Measurements from ENCODE around the gene TNFSF4. TPM values are rescaled to one million over a fixed set of nuclear protein-coding genes. Genes with fewer than 3 reads are reported as not detected.

Gene TNFSF4, protein sequence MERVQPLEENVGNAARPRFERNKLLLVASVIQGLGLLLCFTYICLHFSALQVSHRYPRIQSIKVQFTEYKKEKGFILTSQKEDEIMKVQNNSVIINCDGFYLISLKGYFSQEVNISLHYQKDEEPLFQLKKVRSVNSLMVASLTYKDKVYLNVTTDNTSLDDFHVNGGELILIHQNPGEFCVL
- total RNA-seq: 1 to 10 TPM; 1.3 to 2.1 (median 1.5) TPM

DNA sequence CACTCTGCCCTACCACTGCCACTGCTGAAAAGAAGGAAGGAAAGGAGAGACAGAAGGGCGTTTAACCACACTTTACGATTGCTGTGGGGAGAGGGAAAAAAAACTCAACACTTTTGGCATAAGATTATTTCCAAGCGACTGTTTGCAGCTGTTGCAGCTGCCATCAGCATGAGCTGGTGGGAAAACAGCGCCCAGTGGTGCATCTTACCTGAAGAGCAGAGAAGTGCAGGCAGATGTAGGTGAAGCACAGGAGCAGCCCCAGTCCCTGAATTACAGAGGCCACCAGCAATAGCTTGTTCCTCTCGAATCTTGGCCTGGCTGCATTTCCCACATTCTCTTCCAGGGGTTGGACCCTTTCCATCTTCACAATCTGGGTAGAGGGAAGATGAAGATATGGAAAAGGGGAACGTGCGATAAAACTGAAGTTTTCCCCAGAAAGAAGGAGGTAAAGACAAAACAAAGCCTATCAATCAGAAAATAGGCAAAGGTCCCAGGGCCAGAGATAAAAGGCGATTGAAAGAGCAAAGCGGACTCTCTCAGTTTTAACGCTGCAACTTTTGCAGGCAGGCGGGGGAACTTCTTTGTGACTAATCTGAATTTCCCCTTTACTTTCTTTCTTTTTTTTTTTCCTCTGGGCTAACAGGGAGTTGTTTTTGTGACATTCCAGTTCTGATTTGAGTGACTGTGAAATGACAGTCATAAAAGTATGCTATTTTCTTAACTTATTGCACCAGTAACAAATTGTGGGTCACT lies at the start of gene TNFSF4:
Gene TNFSF4, minus strand, starts transcription at position 516 of the 753 bp plus-strand sequence. Its CDS starts 155 bp downstream, at position 361.
- TF ChIP-seq, protein P1, sequence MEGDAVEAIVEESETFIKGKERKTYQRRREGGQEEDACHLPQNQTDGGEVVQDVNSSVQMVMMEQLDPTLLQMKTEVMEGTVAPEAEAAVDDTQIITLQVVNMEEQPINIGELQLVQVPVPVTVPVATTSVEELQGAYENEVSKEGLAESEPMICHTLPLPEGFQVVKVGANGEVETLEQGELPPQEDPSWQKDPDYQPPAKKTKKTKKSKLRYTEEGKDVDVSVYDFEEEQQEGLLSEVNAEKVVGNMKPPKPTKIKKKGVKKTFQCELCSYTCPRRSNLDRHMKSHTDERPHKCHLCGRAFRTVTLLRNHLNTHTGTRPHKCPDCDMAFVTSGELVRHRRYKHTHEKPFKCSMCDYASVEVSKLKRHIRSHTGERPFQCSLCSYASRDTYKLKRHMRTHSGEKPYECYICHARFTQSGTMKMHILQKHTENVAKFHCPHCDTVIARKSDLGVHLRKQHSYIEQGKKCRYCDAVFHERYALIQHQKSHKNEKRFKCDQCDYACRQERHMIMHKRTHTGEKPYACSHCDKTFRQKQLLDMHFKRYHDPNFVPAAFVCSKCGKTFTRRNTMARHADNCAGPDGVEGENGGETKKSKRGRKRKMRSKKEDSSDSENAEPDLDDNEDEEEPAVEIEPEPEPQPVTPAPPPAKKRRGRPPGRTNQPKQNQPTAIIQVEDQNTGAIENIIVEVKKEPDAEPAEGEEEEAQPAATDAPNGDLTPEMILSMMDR (IDR thresholded peaks at IDR 0.05; ENCODE audit: low read depth): no peak

DNA sequence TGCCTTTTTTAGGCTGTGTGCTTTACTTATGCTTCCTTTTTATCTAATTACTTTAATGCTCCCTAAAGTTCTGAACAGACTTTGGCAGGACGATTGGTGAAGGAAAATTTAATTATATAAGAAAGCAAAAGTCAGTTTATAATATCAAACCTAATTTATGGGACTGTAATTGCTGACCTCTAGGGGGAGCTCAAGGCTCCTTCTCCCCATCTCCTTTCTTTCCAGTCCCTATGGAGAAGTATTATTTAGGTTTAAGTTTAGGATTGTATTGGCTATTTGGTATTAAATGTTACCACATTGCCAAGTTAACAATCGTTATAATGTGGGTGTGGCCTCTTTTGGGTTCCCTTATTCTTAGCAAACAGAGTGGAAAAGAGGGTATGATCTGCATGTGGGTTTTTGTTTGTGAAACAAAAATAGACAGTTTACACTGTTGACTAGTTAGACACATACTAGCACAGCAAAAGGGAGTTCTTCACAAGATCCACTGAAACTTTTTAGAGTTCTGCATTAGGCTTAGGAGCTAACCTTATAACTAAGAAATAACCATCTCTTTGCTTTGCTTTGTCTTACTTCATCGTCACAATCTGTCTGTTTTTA lies 48.2 kb upstream of the TNFSF4 start:
- TF ChIP-seq, protein P1 (IDR thresholded peaks at IDR 0.05; ENCODE audit: low read depth): no peak

DNA sequence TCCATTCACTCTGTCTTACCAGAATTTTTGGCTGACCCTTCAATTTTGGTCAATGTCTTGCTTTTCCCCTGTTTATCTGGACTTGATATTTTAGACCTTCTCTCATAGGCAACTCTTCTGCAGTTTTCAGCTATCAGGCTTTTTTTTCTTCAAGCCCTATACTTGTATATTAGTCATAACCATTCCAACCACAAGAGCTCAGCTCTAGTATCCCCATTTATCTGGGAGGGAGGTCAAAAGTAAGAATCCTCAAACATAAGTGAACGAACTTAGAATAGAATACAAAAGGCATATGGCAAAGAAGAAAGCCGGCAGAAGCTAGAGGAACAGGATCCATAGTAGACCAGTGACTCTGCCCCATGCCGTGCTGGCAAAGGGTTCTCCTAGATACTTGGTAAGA lies 45.9 kb upstream of the TNFSF4 start:
- TF ChIP-seq, protein P1 (IDR thresholded peaks at IDR 0.05; ENCODE audit: low read depth): no peak

DNA sequence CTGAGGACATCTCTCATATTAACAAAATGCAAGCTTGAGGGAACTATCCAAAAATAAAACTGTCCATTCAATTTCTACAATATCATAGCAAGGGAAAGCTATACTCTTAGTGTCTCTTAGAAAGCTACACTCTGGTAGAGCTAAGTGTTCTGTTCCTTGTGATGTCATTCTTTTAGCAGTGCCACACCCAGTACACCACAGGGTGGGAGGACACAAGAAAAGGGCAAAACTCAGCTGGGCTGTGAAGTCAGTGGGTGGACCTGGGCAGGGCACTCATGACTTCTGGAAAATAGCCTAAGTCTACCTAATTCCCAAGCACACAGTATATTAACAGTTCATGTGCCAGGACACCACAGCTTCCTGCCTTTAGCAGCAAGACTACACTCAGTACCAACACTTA lies 42.2 kb upstream of the TNFSF4 start:
- TF ChIP-seq, protein P1 (IDR thresholded peaks at IDR 0.05; ENCODE audit: low read depth): no peak

DNA sequence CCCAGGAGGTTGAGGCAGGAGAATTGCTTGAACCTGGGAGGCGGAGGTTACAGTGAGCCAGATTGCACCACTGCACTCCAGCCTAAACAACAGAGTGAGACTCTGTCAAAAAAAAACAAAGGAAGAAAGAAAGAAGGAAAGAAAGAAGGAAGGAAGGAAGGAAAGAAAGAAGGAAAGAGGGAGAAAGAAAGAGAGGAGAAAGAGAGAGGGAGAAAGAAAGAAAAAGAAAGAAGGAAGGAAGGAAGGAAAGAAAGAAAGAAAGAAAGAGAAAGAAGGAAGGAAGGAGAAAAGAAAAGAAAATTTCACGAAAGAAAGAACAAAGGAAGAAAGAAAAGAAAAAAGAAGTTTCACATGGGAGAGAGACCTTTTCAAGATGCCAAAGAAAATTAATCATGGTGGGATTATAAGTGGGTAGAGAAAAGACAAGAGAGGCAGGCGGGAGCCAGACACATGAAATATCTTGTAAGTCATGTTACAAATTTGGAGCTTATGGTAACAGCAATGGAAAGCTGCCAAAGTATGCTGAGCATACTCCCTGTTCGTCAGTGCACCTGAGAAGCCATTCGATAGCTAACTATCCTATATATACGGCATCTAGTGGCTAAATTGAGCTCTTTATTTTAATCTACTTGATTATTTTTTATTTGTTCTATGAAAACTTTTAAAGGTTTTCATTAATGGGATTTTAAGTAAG lies 41.3 kb upstream of the TNFSF4 start:
- TF ChIP-seq, protein P1 (IDR thresholded peaks at IDR 0.05; ENCODE audit: low read depth): no peak

DNA sequence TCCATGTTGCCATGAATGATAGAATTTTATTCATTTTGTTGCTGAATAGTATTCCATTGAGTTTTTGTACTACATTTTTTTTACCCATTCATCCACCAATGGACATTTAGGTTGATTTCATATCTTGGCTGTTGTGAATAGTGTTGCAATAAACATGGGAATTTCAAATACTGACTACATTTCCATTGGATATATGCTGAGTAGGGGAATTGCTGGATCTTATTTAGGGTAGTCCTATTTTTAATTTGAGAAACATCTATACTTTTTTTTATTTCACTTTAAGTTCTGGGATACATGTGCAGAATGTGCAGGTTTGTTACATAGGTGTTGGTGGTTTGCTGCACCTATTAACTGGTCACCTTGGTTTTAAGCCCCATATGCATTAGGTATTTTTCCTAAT lies 38.8 kb upstream of the TNFSF4 start:
- TF ChIP-seq, protein P1 (IDR thresholded peaks at IDR 0.05; ENCODE audit: low read depth): no peak

DNA sequence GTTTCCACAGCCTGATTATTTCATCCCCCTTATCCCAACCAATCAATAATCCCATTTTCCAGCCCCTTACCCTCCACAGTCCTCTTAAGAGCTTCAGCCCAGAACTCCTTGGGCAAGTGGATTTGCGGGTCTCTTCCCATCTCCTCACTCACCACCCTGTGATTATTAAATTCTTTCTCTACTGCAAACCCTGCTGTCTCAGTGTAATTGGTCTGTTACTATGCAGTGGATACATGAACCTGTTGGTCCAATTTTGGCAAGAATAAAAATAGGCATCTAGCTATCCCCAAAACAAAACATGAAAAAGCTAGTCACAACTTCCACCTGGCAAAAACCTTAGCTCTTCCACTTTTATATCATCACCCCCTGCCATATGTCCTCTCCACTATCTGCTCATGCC lies 36.2 kb upstream of the TNFSF4 start:
- TF ChIP-seq, protein P1 (IDR thresholded peaks at IDR 0.05; ENCODE audit: low read depth): no peak
